Activated CD8-positive, alpha-beta memory T cell treated with anti-CD3 and anti-CD28 coated beads for 48 hours (primary cell): ENCODE measurements around the gene LCAT.
A peak's percentile ranks its signal among the peaks of the same experiment; 100 is the strongest.

Experiments
- DNase-seq, 3 experiments: peaks; one replicate each; pipeline ENCODE4 v3.0.0-alpha.2; 2020; ENCODE audit warnings: low read depth in 2 of 3, low spot score in 2 of 3

Gene LCAT

GRCh38 chr16:67934306-67935100, 9.4 kb downstream of the LCAT start:
- DNase-seq: no peak

GRCh38 chr16:67933805-67934204, 10.1 kb downstream of the LCAT start:
- DNase-seq: no peak

- no peak for DNase-seq
Observed at GRCh38 chr16:67932462-67932840, 11.5 kb downstream of the LCAT start.

- DNase-seq: no peak
Observed at GRCh38 chr16:67931712-67932461, 12.0 kb downstream of the LCAT start, which contains the start of gene CTRL. Gene CTRL, minus strand, starts transcription at chr16:67931862. Its CDS starts 10 bp downstream, at chr16:67931852.

- no peak for DNase-seq
Observed at GRCh38 chr16:67930678-67931211, 13.2 kb downstream of the LCAT start.

GRCh38 chr16:67930191-67930590, 13.7 kb downstream of the LCAT start:
- DNase-seq: no peak

GRCh38 chr16:67928561-67929364, 15.2 kb downstream of the LCAT start:
- peak in 2 of 3 experiments; percentile 49 to 56 for DNase-seq

- no peak for DNase-seq
Observed at GRCh38 chr16:67928147-67928546, 15.8 kb downstream of the LCAT start.

GRCh38 chr16:67927131-67927941, 16.6 kb downstream of the LCAT start:
- DNase-seq: no peak

- DNase-seq: no peak
Observed at GRCh38 chr16:67926181-67926750, 17.7 kb downstream of the LCAT start.

GRCh38 chr16:67924140-67924906, 19.6 kb downstream of the LCAT start:
- DNase-seq: no peak

- no peak for DNase-seq
Observed at GRCh38 chr16:67923414-67924116, 20.4 kb downstream of the LCAT start.

- no peak for DNase-seq
Observed at GRCh38 chr16:67922740-67923139, 21.2 kb downstream of the LCAT start.

- DNase-seq: no peak
Observed at GRCh38 chr16:67922221-67922620, 21.7 kb downstream of the LCAT start.

GRCh38 chr16:67919622-67920221, 24.2 kb downstream of the LCAT start:
- no peak for DNase-seq

GRCh38 chr16:67917852-67918236, 26.1 kb downstream of the LCAT start:
- DNase-seq: no peak

GRCh38 chr16:67917140-67917851, 26.6 kb downstream of the LCAT start:
- DNase-seq: no peak
